H1 (cell line): ENCODE measurements around the gene PRODH. TPM values are rescaled to one million over a fixed set of nuclear protein-coding genes. Genes with fewer than 3 reads are reported as not detected.

ENCODE experiments used
- BCL11A ChIP-seq, 2 experiments: IDR thresholded peaks; one replicate each; pipeline ENCODE4 v1.6.1; 2011; ENCODE audit warnings: low read depth in 2 of 2, low read length in 2 of 2, mild to moderate bottlenecking in 2 of 2
- BRCA1 ChIP-seq: IDR thresholded peaks from 2 replicates; pipeline ENCODE4 v1.6.1; 2012; ENCODE audit warnings: low read depth, low read length, improper control_type of control experiment
- HDAC6 ChIP-seq: IDR thresholded peaks from one replicate; pipeline ENCODE4 v1.7.1; 2012; ENCODE audit warnings: low read depth, mild to moderate bottlenecking, inconsistent platforms, low read length, moderate library complexity
- KDM5A ChIP-seq: fragments of 200-600 bp; IDR thresholded peaks from 2 replicates; pipeline ENCODE4 v1.7.1; 2012; ENCODE audit warnings: mild to moderate bottlenecking, low read length, inconsistent platforms, mixed read lengths
- PHF8 ChIP-seq: fragments of 200-600 bp; sonication (generic); conservative IDR thresholded peaks from 2 replicates; pipeline ENCODE4 v1.7.1; 2012; ENCODE audit warnings: low read depth, mild to moderate bottlenecking, inconsistent platforms, low read length, moderate library complexity
- SIRT6 ChIP-seq: IDR thresholded peaks from one replicate; pipeline ENCODE4 v1.7.1; 2012; ENCODE audit warnings: low read length, inconsistent platforms
- SP2 ChIP-seq: IDR thresholded peaks from 2 replicates; pipeline ENCODE4 v1.6.1; 2012; ENCODE audit warnings: mild to moderate bottlenecking, low read length, inconsistent platforms
- polyA plus RNA-seq, 7 experiments: library from polyadenylated mRNA; depleted of rRNA in 3 of 7; stranded (reverse) in 5 of 7; unstranded in 2 of 7; fragments of >200 nt in 5 of 7; fragments of 200-250 nt in 2 of 7; gene quantifications; 1 replicate in 5 of 7; 2 replicates in 1 of 7; 4 replicates in 1 of 7; pipeline versions ENCODE4 v1.2.1 to v1.2.3, GENCODE V29; 2011 to 2013; ENCODE audit warnings: missing spikeins in 2 of 7, mixed read lengths in 2 of 7
- total RNA-seq: library from RNA; stranded (reverse); fragmentation: NEBNext Ultra II Directional; extraction: Animal tissue kit (Norgen Biotek cat#: 25700); gene quantifications from 2 replicates; pipeline ENCODE4 v1.2.1, GENCODE V29; 2021
- TF ChIP-seq, protein P1 (sequence below): IDR thresholded peaks from 2 replicates; pipeline ENCODE4 v1.6.1; 2011; ENCODE audit warnings: low read length, improper control_type of control experiment

PRODH gene
- total and polyA plus RNA-seq, 2 of the 8 experiments (the other 6 are each of a cell fraction or from before 2014, with no cell fraction given) = 27.6 to 45.6 TPM

DNA sequence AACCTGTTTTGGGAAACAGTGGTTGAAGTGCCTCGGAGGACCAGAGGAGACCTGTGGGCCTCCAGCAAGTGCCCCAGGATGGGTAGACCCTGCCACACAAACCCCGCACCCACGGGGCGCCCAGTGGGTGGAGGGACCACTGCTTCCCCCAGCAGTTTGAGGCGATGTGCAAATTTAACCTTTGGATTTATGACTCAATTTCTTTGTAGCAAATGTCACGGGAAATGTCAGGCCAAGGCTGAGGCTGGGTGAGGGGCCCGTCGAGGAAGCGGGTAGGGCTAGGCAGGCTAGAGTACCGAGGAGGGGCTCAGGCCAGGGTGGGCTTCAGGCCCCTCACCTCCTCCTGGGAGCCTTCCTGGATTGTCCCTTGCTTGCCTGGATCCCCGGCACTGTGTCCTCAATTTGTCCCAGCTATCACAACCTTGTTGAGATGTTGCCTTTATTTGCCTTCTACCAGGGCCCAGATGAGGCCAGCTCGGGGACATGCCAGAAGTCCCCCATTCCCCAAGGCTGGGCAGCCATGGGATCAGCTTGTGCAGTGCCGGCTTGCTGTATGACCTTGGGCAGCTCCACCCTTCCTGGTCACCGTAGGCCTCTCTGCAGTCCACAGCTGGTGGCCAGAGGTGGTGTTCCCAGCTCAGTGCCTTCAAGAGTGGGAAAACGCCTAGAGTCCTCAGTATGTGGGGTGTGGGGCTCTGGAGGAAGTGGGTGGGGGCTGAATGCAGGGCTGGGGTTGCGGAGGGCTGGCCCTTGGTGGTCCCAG is 39.5 kb upstream of the PRODH start (continued):
- TF ChIP-seq, protein P1, sequence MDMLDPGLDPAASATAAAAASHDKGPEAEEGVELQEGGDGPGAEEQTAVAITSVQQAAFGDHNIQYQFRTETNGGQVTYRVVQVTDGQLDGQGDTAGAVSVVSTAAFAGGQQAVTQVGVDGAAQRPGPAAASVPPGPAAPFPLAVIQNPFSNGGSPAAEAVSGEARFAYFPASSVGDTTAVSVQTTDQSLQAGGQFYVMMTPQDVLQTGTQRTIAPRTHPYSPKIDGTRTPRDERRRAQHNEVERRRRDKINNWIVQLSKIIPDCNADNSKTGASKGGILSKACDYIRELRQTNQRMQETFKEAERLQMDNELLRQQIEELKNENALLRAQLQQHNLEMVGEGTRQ = no peak
- TF ChIP-seq SP2 = no peak
- no peak for TF ChIP-seq BCL11A (IDR thresholded peaks at IDR 0.05; ENCODE audit: low read depth in 2 of 2, low read length in 2 of 2)
- no peak for TF ChIP-seq BRCA1
- TF ChIP-seq SIRT6 = no peak
- no peak for TF ChIP-seq PHF8
- no peak for TF ChIP-seq KDM5A
- no peak for TF ChIP-seq HDAC6
